ENCODE data around the gene DAPK2.

The DAPK2 gene

GRCh38 chr15:64051407-64052259, 5.3 kb upstream of the DAPK2 start:
- TF ChIP-seq CTCF (conservative IDR thresholded peaks at IDR 0.05) (no peak), ZFX (IDR thresholded peaks at IDR 0.05) (no peak)
- H3K27ac ChIP-seq = peak overlapping the region; percentile 64

DNA sequence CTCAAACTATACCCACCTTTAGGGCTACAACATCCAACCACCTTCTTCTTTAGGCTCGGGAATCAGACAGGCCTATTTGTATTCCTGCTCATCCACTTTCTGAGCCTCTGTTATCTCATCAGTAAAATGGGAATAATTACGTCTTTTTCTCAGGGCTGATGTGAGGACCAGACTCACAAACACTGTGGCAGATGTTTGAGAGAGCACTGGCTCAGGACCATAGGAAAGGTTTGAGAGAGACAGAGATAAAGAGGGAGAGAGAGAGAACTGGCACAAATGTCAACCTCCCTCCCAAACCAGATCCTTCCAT, 4.8 kb upstream of the DAPK2 start:
- peak overlapping the region; percentile 64 for H3K27ac ChIP-seq
- TF ChIP-seq ZFX (IDR thresholded peaks at IDR 0.05) = 0 out of 2 replicates have a peak, but pooled peaks have one; percentile 14
- no peak for TF ChIP-seq CTCF (conservative IDR thresholded peaks at IDR 0.05)

DNA sequence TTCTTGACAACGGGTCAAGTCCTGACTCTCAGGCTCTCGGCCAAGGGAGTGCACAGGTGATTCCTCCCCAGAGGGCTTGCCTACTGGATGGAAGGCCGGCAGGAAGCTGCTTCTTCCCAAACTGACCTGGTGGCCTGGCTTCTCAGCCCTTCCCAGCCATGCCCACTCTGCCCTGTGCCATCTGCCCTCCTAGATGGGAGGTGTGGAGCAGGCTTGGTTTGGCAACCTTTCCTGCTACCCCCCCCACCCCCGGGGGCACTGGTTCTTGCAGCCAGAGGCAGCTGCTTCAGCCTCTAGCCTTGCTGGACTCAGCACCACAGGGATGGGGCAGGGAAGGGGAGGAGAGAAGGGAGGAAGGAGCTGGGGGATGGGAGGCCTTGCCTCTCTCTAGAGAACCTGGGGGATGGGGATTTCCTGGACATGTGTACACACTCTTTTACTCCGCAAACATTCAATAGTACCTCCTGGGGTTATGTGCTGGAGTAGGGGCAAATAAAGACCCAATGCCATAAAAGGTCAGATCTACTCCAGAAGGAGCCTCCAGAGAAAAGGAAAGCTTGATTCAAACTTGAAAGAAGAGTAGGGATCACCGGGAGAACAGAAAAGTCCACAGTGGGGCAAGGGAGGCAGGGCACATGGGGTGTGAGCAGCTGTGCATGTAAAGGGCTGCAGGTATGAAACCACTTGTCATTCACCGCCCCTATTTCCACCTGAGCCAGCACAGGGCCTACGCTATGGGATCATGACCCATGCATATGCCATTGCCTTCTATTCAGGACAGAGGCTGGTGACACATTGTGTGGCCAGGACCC, 4.2 kb upstream of the DAPK2 start:
- peak overlapping the region; percentile 64 for H3K27ac ChIP-seq
- no peak for TF ChIP-seq ZFX (IDR thresholded peaks at IDR 0.05)

DNA sequence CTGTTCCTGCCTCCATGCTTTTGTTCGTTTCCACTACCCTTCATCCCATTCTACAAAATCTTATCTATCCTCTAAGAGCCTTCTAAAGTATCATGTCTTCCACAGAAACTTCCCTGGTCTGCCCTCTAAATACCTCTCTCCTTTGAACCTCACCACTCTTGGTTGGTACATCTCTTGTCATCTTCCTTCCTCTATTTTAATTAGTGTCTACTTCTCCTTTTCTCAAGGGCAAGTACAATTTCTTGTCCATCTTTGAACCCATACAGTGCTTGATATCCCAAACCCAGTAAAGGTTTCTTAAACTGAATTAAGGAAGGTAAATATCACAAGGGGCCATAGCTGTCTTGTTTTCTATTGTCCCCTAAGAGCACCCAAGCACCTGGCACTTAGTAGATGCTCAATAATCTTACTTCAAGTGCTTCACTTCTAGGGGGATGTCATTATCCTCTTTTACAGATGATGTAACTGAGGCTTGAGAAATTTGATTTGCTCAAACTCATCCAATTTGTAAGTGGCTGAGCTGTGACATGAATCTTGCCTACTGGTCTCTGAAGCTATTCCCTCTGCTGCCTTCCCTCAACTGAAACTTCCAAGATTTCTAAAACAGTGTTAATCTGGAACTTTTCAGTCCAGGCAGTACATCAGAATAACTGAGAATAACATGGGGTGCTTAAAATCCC, 2.6 kb upstream of the DAPK2 start:
- no peak for TF ChIP-seq ZFX (IDR thresholded peaks at IDR 0.05)
- TF ChIP-seq CTCF (conservative IDR thresholded peaks at IDR 0.05) = no peak
- H3K27ac ChIP-seq = no peak overlapping the region

DNA sequence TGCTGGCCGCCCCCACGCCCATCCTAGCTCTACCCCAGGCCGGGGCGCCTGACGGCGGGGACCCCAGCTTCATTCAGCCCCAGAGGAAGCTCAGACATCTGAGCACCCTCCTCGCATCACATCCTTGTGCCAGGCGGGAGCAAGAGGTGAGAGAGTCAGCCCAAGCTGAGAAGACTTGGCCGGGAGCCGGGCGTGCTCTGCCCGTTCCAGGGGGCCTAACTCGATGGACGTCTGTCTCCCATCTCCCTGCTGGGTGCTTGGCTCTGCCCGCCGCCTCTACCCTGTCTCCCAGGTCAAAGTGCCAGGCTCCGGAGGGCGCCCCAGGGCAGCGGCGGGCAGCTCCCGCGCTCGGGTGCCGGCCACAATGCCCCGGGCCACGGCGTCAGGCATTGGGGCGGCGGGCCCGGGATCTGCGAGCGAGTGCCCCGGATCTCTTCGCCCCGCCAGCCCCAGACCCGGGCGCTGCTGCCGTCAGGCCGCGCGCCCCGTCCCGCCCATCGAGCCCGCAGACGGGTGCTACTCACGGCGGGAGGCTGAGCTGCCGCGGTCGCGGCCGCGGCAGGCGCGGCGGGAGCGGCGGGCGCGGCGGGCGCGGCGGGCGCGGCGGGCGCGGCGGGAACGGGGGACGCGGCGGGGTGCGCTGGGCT, 388 bp downstream of the DAPK2 start:
- H3K27ac ChIP-seq = peak overlapping the region; percentile 68
- TF ChIP-seq ZFX (IDR thresholded peaks at IDR 0.05) = peak; percentile 54
- TF ChIP-seq CTCF (conservative IDR thresholded peaks at IDR 0.05) = no peak

DNA sequence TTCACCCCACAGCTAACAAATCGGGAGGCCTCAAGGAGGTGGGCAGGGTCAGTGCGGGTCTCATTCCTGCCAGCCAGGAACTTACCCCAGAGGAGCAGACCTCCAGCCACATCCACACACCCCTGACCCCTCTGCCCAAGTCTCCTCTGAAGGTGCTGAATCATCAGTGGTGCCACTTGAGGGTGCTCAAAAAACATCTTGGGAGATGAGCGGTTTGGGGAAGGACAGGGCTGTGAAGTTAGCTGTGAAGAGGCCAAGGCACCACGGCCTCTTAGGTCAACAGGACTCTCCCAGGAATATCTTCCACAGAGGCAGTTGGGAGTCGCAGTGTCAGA, 1.2 kb downstream of the DAPK2 start:
- no peak for TF ChIP-seq ZFX (IDR thresholded peaks at IDR 0.05)
- no peak for TF ChIP-seq CTCF (conservative IDR thresholded peaks at IDR 0.05)
- H3K27ac ChIP-seq = no peak overlapping the region

GRCh38 chr15:64044300-64045100, 1.8 kb downstream of the DAPK2 start:
- no peak overlapping the region for H3K27ac ChIP-seq
- TF ChIP-seq CTCF (conservative IDR thresholded peaks at IDR 0.05) (no peak), ZFX (IDR thresholded peaks at IDR 0.05) (no peak)

All from C4-2B (cell line).